Subcutaneous adipose tissue (tissue), 4 donors: Measurements from ENCODE around the gene HCFC1. TPM values are rescaled to one million over a fixed set of nuclear protein-coding genes. Genes with fewer than 3 reads are reported as not detected.

ENCODE experiments used
- total RNA-seq, 4 donors: library from RNA; depleted of rRNA; stranded (reverse); fragments of >200 nt; gene quantifications; one replicate each; pipeline ENCODE4 v1.1.0, GENCODE V29; 2016
- TF ChIP-seq, protein P1 (sequence below): fragments of 450-650 bp; IDR thresholded peaks from one replicate; pipeline ENCODE4 v1.5.1; 2016; ENCODE audit warnings: low read depth, mild to moderate bottlenecking, control low read depth, antibody characterized with exemption, moderate library complexity

HCFC1 gene
- total RNA-seq, 4 donors from 2014 or later, result 17.7 to 33.9 (median 21.2) TPM

DNA sequence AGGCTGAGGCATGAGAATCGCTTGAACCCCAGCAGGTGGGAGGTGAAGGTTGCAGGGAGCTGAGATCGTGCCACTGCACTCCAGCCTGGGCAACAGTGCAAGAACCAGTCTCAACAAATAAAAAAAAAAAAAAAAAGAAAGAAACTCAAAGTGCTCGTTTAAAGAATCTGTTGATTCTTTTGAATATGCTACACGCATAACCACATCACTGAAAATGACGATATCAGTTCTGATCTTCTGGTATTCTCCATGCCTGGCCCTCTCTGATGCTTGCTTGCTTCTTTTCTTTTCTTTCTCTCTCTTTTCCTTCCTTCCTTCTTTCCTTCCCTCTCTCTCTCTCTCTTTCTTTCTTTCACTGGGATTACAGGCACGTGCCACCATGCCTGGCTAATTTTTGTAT lies 59.8 kb downstream of the HCFC1 start:
- TF ChIP-seq, protein P1, sequence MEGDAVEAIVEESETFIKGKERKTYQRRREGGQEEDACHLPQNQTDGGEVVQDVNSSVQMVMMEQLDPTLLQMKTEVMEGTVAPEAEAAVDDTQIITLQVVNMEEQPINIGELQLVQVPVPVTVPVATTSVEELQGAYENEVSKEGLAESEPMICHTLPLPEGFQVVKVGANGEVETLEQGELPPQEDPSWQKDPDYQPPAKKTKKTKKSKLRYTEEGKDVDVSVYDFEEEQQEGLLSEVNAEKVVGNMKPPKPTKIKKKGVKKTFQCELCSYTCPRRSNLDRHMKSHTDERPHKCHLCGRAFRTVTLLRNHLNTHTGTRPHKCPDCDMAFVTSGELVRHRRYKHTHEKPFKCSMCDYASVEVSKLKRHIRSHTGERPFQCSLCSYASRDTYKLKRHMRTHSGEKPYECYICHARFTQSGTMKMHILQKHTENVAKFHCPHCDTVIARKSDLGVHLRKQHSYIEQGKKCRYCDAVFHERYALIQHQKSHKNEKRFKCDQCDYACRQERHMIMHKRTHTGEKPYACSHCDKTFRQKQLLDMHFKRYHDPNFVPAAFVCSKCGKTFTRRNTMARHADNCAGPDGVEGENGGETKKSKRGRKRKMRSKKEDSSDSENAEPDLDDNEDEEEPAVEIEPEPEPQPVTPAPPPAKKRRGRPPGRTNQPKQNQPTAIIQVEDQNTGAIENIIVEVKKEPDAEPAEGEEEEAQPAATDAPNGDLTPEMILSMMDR, result no peak

DNA sequence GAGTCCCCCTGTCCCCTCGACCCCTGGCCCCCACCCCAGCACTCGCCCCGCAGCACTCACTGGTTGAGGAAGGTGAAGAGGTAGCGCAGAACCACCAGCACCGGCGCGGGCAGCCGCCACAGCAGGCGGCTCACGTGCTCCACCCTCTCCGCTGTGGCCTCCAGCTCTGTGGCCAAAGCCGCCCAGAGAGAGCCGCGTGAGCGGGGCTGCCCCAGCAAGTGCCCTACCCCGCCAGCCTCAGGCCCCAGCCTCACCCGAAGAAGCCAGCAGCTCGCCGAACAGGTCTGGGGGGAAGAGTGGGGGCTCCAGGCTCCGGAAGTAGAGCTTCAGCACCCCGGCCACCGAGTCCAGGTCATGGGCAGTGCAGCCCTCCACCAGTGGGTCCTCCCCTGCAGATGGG lies 61.2 kb downstream of the HCFC1 start:
- TF ChIP-seq, protein P1, result no peak

DNA sequence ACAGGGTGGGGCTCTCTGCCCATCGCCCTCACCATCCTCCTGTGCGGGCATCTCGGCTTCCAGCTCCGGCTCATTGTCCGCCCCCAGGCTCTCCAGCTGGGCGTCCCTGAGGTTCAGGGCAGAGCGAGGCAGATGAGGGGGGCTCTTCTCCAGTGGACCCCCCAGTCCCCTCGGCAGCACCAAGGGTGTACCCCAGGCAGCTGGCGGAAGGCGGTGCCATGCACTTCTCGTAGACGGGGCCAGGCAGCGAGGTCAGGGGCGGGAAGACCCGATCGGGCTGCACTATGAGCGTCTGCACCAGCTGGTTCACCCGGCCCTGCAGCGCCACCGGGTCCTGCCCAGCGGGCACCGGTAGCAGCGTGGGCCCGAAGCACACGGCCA lies 61.6 kb downstream of the HCFC1 start:
- TF ChIP-seq, protein P1, result no peak

DNA sequence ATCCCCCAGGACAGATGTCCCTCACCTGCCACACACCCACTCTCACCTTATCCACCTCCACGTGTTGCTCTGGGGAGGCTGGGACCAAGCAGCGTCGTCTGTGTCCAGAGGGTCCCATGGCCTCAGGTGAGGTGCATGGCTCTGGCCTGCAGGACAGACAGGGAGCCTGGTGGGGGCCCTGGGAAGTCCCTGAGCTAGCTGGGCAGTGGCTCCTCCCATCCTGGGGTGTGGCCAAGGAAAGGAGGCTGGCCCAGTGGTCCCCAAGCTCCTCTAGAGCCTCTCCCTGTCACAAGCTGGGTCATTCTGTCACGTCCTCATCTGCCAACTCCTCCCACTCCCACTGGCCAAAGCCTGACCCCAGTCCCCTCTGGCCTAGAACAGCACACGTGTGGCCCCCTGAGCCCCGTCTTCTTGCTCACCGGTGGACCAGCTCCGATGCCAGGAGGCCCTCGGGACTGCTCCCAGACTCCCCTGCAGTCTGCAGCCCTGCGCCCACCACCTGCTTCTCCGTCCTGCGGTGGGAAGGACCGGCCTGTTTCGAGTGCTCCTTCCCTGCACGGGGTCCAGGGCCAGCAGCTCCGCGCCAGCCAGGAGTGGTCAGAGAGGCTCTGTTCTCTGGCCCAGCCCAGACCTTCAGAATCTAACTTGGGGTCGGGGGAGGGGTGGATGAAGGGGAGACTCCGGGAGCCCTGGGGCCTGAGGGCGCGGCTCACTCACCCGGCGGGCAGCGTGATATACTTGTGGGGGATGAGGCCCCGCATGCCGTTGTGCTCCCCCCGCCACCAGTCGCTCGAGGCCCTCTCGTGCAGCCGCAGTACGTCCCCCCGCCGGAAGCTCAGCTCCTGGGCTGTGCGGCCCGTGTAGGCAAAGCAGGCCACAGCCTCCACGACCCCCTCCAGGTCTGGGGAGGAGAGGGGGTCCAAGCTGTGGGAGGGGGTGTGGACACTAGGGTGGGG lies 62.3 kb downstream of the HCFC1 start:
- TF ChIP-seq, protein P1, result no peak

DNA sequence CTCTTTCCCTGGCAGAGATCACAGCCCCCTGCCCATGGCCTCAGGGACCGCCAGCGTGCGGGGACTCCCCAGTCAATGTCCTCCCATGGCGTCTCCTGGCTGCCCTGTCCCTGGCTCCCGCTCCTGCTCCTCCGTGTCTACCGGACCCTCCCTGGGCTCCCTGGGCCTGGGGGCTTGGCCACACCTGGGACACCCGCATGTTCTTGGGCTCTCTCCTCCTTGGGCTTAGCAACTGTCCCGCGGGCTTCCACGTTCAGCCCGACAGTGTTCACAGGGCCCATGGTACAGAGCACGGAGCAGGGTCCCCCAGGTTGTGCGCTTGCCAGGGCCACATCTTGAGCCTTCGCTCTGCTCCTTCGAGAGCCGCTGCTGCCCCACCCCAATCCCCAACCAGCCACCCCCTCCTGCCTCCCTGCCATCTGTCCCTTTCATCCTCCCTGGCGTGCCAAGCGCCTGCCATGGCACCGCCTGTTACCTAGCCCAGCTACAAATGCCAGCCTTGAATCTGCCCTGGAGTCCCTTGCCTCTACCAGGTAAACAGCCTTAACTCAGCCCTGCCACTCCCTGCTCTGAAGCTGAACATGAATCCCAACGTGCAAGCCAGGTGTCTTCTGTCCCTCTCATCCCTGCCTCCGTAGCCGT lies 63.3 kb downstream of the HCFC1 start:
- TF ChIP-seq, protein P1, result no peak

DNA sequence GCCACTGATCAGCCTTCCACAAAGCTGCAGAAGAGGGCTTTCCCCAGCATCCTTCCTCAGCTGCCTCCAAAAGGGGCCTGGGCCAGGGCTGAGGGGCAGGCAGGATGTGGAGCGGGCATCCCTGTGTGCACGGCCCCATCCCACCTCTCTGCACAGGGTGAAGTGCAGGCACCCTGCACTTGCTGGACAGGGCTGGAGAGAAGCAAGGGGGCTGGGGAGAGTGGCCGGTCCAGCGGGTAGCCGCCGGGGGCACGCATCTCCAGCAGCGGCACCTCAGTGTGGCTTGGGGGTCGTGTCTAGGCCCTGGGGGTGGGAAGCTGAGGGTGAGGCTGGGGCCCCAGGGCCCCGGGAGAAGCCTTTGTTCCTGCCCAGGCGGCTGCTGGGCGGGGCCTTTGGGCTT lies 64.2 kb downstream of the HCFC1 start:
- TF ChIP-seq, protein P1, result no peak
